PC-3 (cell line): ENCODE results near the gene LACRT. TPM values are rescaled to one million over a fixed set of nuclear protein-coding genes. Genes with fewer than 3 reads are reported as not detected.
"Not testable (repeated sequence)": the region's sequence is repeated elsewhere in the genome, so short reads cannot be mapped to it uniquely, and the experiment has no call there.

Experiments used
- ATAC-seq: fragments of 200-7000 bp; cut with Tn5 transposase; 2 replicates; pipeline ENCODE4 v1.9.1; 2020; ENCODE audit warnings: mild to moderate bottlenecking, moderate library complexity
- BruUV-seq: library from RNA; stranded (reverse); fragments of 400-500 nt; replicated peaks from 2 replicates; lab custom pipeline; 2021; lab: Mats Ljungman, UMichigan
- CTCF ChIA-PET: fragments of 300-600 bp; sonication (Branson Sonifier 250); formaldehyde crosslinking; loops from one replicate; lab custom pipeline; 2022; ENCODE audit warnings: antibody characterized with exemption; lab: Charles Lee
- POLR2A ChIA-PET: fragments of 300-600 bp; sonication (Branson Sonifier 250); formaldehyde crosslinking; loops from one replicate; lab custom pipeline; 2022; ENCODE audit warnings: antibody characterized with exemption; ENCODE audit not compliant: unreplicated experiment; lab: Charles Lee
- DNase-seq: peaks from one replicate; pipeline ENCODE4 v3.0.0-alpha.2; 2015
- H2AFZ ChIP-seq: fragments of 300-600 bp; sonication (generic); 2 replicates; pipeline ENCODE4 v1.6.0; 2016; ENCODE audit warnings: antibody characterized with exemption, low read length
- H3F3A ChIP-seq: fragments of 300-600 bp; sonication (generic); one replicate; pipeline ENCODE4 v1.6.0; 2017; ENCODE audit warnings: antibody characterized with exemption, low read length, control low read depth, mild to moderate bottlenecking; ENCODE audit not compliant: unreplicated experiment
- H3K27ac ChIP-seq: fragments of 300-600 bp; sonication (generic); 2 replicates; pipeline ENCODE4 v1.5.1; 2016; ENCODE audit warnings: mild to moderate bottlenecking, low read length
- H3K27me3 ChIP-seq: fragments of 300-600 bp; sonication (generic); 2 replicates; pipeline ENCODE4 v1.6.1; 2016; ENCODE audit warnings: low read length, mixed read lengths
- H3K36me3 ChIP-seq: fragments of 300-600 bp; sonication (generic); 2 replicates; pipeline ENCODE4 v1.6.1; 2016; ENCODE audit warnings: low read depth, mixed run types, low read length, mixed read lengths
- H3K4me1 ChIP-seq: fragments of 300-600 bp; sonication (generic); 2 replicates; pipeline ENCODE4 v1.5.1; 2016; ENCODE audit warnings: low read length; ENCODE audit not compliant: insufficient read depth
- H3K4me2 ChIP-seq: fragments of 300-600 bp; sonication (generic); 2 replicates; pipeline ENCODE4 v1.6.0; 2016; ENCODE audit warnings: low read length
- H3K4me3 ChIP-seq: fragments of 300-600 bp; sonication (generic); 2 replicates; pipeline ENCODE4 v1.5.1; 2016; ENCODE audit warnings: mild to moderate bottlenecking, low read length, mixed read lengths
- H3K79me2 ChIP-seq: fragments of 300-600 bp; sonication (generic); 2 replicates; pipeline ENCODE4 v1.6.1; 2017; ENCODE audit warnings: low read length, mixed read lengths
- H3K9ac ChIP-seq: fragments of 300-600 bp; sonication (generic); 2 replicates; pipeline ENCODE4 v1.6.0; 2016; ENCODE audit warnings: mild to moderate bottlenecking, low read length
- H3K9me2 ChIP-seq: fragments of 300-600 bp; sonication (generic); replicated peaks from 2 replicates; pipeline ENCODE4 v1.6.1; 2016; ENCODE audit warnings: mixed run types, low read length, mixed read lengths
- H3K9me3 ChIP-seq: fragments of 300-600 bp; sonication (generic); 2 replicates; pipeline ENCODE4 v1.6.1; 2016; ENCODE audit warnings: low read length, mixed read lengths
- H4K20me1 ChIP-seq: fragments of 300-600 bp; sonication (generic); 2 replicates; pipeline ENCODE4 v1.6.1; 2016; ENCODE audit warnings: low read length, mixed read lengths
- EZH2 ChIP-seq: fragments of 300-600 bp; sonication (generic); IDR thresholded peaks from one replicate; pipeline ENCODE4 v1.6.1; 2017; ENCODE audit warnings: antibody characterized with exemption, mild to moderate bottlenecking, low read length; ENCODE audit not compliant: unreplicated experiment
- EZH2phosphoT487 ChIP-seq: fragments of 300-600 bp; sonication (generic); IDR thresholded peaks from 2 replicates; pipeline ENCODE4 v1.6.1; 2018; ENCODE audit warnings: mild to moderate bottlenecking, antibody characterized with exemption, low read length, borderline replicate concordance
- intact Hi-C: fragments of 100-400 bp; cut with micrococcal nuclease; formaldehyde crosslinking; loops from 2 replicates; pipeline ENCODE4 v1.9.0; 2023
- total RNA-seq: library from RNA; depleted of rRNA; stranded (reverse); fragments of >200 nt; gene quantifications from 2 replicates; pipeline ENCODE4 v1.2.3, GENCODE V29; 2014
- TF ChIP-seq, protein P1 (sequence below): fragments of 300-600 bp; sonication (generic); conservative IDR thresholded peaks from 2 replicates; pipeline ENCODE4 v1.5.1; 2017; ENCODE audit warnings: antibody characterized with exemption, low read depth, mild to moderate bottlenecking, low read length

The LACRT gene
- total RNA-seq, 1 experiment from 2014 or later, result not detected

DNA sequence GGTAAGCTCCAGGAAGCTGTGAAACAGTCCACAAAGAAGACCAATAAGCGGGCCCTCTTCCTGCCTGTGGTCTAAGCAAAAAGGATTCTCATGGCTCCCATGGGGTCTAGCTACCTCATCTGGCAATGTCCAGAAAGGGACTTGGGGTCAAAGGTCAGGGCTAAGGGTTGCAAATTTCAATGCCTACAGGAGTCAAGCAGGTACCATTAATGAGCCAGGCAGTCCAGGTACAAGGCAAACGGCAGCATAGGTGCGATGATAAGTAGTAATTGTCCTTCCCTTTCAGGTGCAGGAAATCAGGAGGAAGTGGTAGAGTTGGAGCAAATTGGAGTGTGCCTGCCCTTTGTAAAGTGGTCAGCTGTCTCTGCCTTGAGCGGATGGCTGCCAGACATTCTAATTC is 6.4 kb upstream of the LACRT start:
- intact Hi-C loops, result no loop called here
- H3K9ac ChIP-seq, result no peak overlapping the region
- H4K20me1 ChIP-seq, result no peaks in the 10 kb centered on the region
- H3K9me3 ChIP-seq, result no peaks in the 10 kb centered on the region
- H2AFZ ChIP-seq, result no peak overlapping the region
- no peaks in the 10 kb centered on the region for H3K79me2 ChIP-seq
- no peak overlapping the region for H3K4me3 ChIP-seq
- H3K4me1 ChIP-seq, result no peaks in the 10 kb centered on the region
- CTCF ChIA-PET, result interaction anchor here (0.7 kb wide), 1 partner anchor 60 kb away, joined by 3 read pairs; no protein-coding TSS in a partner anchor
- BruUV-seq, result no TSS peak
- POLR2A ChIA-PET, result no interaction called here
- DNase-seq (no peak), ATAC-seq (no peak)
- no peak overlapping the region for H3K27ac ChIP-seq
- no peak for TF ChIP-seq EZH2
- TF ChIP-seq, protein P1, sequence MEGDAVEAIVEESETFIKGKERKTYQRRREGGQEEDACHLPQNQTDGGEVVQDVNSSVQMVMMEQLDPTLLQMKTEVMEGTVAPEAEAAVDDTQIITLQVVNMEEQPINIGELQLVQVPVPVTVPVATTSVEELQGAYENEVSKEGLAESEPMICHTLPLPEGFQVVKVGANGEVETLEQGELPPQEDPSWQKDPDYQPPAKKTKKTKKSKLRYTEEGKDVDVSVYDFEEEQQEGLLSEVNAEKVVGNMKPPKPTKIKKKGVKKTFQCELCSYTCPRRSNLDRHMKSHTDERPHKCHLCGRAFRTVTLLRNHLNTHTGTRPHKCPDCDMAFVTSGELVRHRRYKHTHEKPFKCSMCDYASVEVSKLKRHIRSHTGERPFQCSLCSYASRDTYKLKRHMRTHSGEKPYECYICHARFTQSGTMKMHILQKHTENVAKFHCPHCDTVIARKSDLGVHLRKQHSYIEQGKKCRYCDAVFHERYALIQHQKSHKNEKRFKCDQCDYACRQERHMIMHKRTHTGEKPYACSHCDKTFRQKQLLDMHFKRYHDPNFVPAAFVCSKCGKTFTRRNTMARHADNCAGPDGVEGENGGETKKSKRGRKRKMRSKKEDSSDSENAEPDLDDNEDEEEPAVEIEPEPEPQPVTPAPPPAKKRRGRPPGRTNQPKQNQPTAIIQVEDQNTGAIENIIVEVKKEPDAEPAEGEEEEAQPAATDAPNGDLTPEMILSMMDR, result no peak
- TF ChIP-seq EZH2phosphoT487, result no peak
- H3K4me2 ChIP-seq, result no peak overlapping the region
- peaks cover 47% of the 10 kb centered on the region for H3K27me3 ChIP-seq
- no peaks in the 10 kb centered on the region for H3K9me2 ChIP-seq
- no peaks in the 10 kb centered on the region for H3F3A ChIP-seq
- H3K36me3 ChIP-seq, result no peaks in the 10 kb centered on the region

DNA sequence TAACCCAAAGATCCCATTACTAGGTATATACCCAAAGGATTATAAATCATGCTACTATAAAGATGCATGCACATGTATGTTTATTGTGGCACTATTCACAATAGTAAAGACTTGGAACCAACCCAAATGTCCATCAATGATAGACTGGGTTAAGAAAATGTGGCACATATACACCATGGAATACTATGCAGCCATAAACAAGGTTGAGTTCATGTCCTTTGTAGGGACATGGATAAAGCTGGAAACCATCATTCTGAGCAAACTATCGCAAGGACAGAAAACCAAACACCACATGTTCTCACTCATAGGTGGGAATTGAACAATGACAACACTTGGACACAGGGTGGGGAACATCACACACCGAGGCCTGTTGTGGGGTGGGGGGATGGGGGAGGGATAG is 4.4 kb upstream of the LACRT start:
- BruUV-seq, H4K20me1 ChIP-seq, H3K9me3 ChIP-seq, DNase-seq, H3K4me2 ChIP-seq, H2AFZ ChIP-seq, intact Hi-C loops, H3K36me3 ChIP-seq, H3K4me1 ChIP-seq, H3K4me3 ChIP-seq, H3F3A ChIP-seq, H3K27ac ChIP-seq, ATAC-seq, POLR2A ChIA-PET, H3K9me2 ChIP-seq, H3K9ac ChIP-seq, H3K79me2 ChIP-seq, CTCF ChIA-PET: not testable (repeated sequence)
- H3K27me3 ChIP-seq, result peaks cover 38% of the 10 kb centered on the region

DNA sequence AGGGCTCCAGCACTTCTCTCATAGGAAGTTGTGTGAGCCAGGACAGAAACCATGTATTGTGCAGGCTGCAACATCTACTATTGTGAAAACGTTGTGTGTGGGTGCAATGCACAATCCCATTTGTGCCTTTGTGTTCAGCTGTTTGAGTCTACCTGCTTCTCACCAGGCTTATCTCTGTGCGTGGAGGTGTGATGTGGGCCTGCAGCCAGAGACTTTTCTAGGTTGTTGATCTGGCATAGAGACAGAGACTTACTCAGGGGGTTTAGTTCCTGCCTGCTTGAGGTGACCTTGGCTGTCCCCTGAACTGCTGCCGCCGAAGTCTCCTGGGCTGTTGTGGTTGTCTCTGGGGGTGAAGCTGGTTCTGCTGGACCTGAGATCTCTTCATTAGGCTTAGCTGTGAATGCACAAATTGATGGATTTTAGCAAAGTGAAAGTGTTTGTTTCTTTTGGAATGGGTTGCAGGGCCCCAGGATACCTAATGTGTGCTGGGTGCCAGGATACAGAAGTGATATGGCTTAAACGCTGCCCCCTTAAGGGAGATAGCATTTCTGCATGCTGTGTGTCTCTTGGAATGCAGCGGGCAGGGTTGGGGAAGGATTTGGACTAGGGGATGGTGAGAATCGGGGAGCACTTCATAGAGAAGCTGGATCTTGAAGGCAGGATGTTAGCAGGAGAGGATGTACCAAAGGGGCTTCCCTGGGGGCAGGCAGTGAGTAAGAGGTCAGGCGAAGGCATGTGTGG is 2.5 kb downstream of the LACRT start:
- Histone ChIP-seq H3F3A (no peaks in the 10 kb centered on the region), H3K27ac (no peak overlapping the region), H3K9ac (no peak overlapping the region), H3K4me2 (no peak overlapping the region), H3K4me1 (no peaks in the 10 kb centered on the region), H3K9me2 (0 out of 2 replicates have a peak, but pooled peaks cover 3% of the 10 kb centered on the region), H3K4me3 (no peak overlapping the region), H2AFZ (no peak overlapping the region), H4K20me1 (no peaks in the 10 kb centered on the region), H3K36me3 (no peaks in the 10 kb centered on the region), H3K9me3 (no peaks in the 10 kb centered on the region), H3K79me2 (no peaks in the 10 kb centered on the region), H3K27me3 (peaks cover 38% of the 10 kb centered on the region)
- TF ChIP-seq EZH2 (no peak), EZH2phosphoT487 (no peak)
- TF ChIP-seq, protein P1, result peak; percentile 33; the same call in 1 of the 2 replicates
- POLR2A ChIA-PET, result no interaction called here
- DNase-seq (no peak), ATAC-seq (no peak)
- no TSS peak for BruUV-seq
- CTCF ChIA-PET, result no interaction called here
- intact Hi-C loops, result no loop called here
